Neural cell (in vitro differentiated cells): ENCODE data around the gene SLC30A5.

Experiments
- RAD21 ChIP-seq: fragments of 450-650 bp; conservative IDR thresholded peaks from 2 replicates; pipeline ENCODE4 v1.6.1; 2014; ENCODE audit warnings: antibody characterized with exemption, mild to moderate bottlenecking, moderate library complexity
- TF ChIP-seq, protein P1 (sequence below): IDR thresholded peaks from 2 replicates; pipeline ENCODE4 v1.6.1; 2012; ENCODE audit warnings: borderline replicate concordance

DNA sequence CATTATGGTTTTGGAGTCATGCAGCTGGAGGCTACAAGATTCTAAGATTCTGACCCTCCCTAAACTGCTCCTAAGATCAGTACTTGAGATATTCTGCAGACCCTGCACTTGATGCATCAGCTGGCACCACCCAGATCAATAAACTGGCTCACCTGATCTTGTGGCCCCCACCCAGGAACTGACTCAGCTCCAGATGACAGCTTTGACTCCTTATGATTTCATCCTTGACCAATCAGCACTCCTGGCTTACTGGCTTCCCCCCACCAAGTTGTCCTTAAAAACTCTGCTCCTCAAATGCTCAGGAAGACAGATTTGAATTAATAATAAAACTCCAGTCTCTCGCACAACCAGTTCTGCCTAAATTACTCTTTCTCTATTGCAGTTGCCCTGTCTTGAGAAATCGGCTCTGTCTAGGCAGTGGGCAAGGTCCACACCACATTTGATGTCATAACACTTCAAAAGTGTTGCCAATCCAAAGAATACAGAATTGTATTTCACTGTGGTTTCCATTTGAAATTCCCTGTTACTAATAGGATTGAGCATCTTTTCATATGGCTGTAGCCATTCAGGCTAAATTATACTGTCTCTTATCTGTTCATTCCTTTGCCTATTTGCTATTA is 14.8 kb upstream of the SLC30A5 start:
- no peak for TF ChIP-seq RAD21
- TF ChIP-seq, protein P1, sequence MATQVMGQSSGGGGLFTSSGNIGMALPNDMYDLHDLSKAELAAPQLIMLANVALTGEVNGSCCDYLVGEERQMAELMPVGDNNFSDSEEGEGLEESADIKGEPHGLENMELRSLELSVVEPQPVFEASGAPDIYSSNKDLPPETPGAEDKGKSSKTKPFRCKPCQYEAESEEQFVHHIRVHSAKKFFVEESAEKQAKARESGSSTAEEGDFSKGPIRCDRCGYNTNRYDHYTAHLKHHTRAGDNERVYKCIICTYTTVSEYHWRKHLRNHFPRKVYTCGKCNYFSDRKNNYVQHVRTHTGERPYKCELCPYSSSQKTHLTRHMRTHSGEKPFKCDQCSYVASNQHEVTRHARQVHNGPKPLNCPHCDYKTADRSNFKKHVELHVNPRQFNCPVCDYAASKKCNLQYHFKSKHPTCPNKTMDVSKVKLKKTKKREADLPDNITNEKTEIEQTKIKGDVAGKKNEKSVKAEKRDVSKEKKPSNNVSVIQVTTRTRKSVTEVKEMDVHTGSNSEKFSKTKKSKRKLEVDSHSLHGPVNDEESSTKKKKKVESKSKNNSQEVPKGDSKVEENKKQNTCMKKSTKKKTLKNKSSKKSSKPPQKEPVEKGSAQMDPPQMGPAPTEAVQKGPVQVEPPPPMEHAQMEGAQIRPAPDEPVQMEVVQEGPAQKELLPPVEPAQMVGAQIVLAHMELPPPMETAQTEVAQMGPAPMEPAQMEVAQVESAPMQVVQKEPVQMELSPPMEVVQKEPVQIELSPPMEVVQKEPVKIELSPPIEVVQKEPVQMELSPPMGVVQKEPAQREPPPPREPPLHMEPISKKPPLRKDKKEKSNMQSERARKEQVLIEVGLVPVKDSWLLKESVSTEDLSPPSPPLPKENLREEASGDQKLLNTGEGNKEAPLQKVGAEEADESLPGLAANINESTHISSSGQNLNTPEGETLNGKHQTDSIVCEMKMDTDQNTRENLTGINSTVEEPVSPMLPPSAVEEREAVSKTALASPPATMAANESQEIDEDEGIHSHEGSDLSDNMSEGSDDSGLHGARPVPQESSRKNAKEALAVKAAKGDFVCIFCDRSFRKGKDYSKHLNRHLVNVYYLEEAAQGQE: no peak
